ENCODE measurements around the gene SPINT4. TPM values are rescaled to one million over a fixed set of nuclear protein-coding genes. Genes with fewer than 3 reads are reported as not detected.

SPINT4 gene
- not detected for total RNA-seq (2013)
- polyA plus RNA-seq: not detected
- polyA minus RNA-seq: not detected in 2 replicates
- total RNA-seq: 0 to 0.46 (median 0) reads per million in 11 experiments

- no peak within 1 kb of the TSS for H3K27ac ChIP-seq (ENCODE audit: low read depth in 1 of 2, low read length in 2 of 2)
- no peaks in the 10 kb centered on the region for H3K36me3 Mint-ChIP-seq
- no peak for TF ChIP-seq CTCF (IDR thresholded peaks at IDR 0.05)
- no peak for DNase-seq
- no peak within 1 kb of the TSS for H3K27ac Mint-ChIP-seq
- no peak within 1 kb of the TSS for H3K4me3 Mint-ChIP-seq
- no peak within 1 kb of the TSS for H2AFZ ChIP-seq (ENCODE audit: insufficient read depth, low read depth, low read length, poor library complexity, severe bottlenecking)
- H3K4me1 Mint-ChIP-seq: no peaks in the 10 kb centered on the region
- peaks cover 2 to 6% (median 3%) of the 10 kb centered on the region in 7 donors for H3K9me3 Mint-ChIP-seq
- H3K4me2 ChIP-seq (replicated peaks; ENCODE audit: extremely low read depth, low read length, poor library complexity, severe bottlenecking): no peak within 1 kb of the TSS
- no peaks in the 10 kb centered on the region for H3K79me2 ChIP-seq (ENCODE audit: insufficient read depth, low read length)
- intact Hi-C loops (cut with micrococcal nuclease): no loop called here
- H3K27me3 Mint-ChIP-seq (ENCODE audit: low read depth in 3 of 3): peaks cover 3 to 16% (median 8%) of the 10 kb centered on the region in 3 donors
- H3K36me3 ChIP-seq (replicated peaks in 1 of 2; ENCODE audit: control insufficient read depth in 1 of 2, insufficient read depth in 2 of 2, low read length in 2 of 2): no peaks in the 10 kb centered on the region
- H3K4me1 ChIP-seq (ENCODE audit: control insufficient read depth in 1 of 2, insufficient read depth in 2 of 2, low read length in 2 of 2): no peaks in the 10 kb centered on the region
- H3K27me3 ChIP-seq (ENCODE audit: control insufficient read depth in 2 of 2, insufficient read depth in 2 of 2, low read length in 2 of 2): no peaks in the 10 kb centered on the region
- no peak within 1 kb of the TSS for H3K4me3 ChIP-seq (replicated peaks in 1 of 3; ENCODE audit: low read depth in 2 of 3, low read length in 3 of 3)
- H3K9me3 ChIP-seq (replicated peaks in 1 of 2; ENCODE audit: control insufficient read depth in 1 of 2, insufficient read depth in 1 of 2, low read length in 2 of 2): no peaks in the 10 kb centered on the region
- no CpG with 5 or more reads among the region's 1 CpG for WGBS (ENCODE audit: insufficient coverage)
- H4K20me1 ChIP-seq (ENCODE audit: insufficient read depth, low read length): no peaks in the 10 kb centered on the region
- H3K9ac ChIP-seq (ENCODE audit: insufficient read depth, low read length, poor library complexity, severe bottlenecking): no peak within 1 kb of the TSS
Measured at GRCh38 chr20:45722047-45722446, at the start of gene SPINT4. Gene SPINT4 (plus strand): TSS chr20:45722347. CDS start chr20:45722368, 21 bp downstream.

- Histone ChIP-seq H3K9ac (ENCODE audit: insufficient read depth, low read length, poor library complexity, severe bottlenecking) (no peak overlapping the region), H3K27ac (ENCODE audit: low read depth in 1 of 2, low read length in 2 of 2) (no peak overlapping the region), H3K79me2 (ENCODE audit: insufficient read depth, low read length) (no peaks in the 10 kb centered on the region), H3K4me3 (replicated peaks in 1 of 3; ENCODE audit: low read depth in 2 of 3, low read length in 3 of 3) (no peak overlapping the region), H3K36me3 (replicated peaks in 1 of 2; ENCODE audit: control insufficient read depth in 1 of 2, insufficient read depth in 2 of 2, low read length in 2 of 2) (no peaks in the 10 kb centered on the region), H3K4me2 (replicated peaks; ENCODE audit: extremely low read depth, low read length, poor library complexity, severe bottlenecking) (no peak overlapping the region), H3K9me3 (replicated peaks in 1 of 2; ENCODE audit: control insufficient read depth in 1 of 2, insufficient read depth in 1 of 2, low read length in 2 of 2) (no peaks in the 10 kb centered on the region), H3K27me3 (ENCODE audit: control insufficient read depth in 2 of 2, insufficient read depth in 2 of 2, low read length in 2 of 2) (peaks cover 0 to 8% of the 10 kb centered on the region in 2 donors), H4K20me1 (ENCODE audit: insufficient read depth, low read length) (no peaks in the 10 kb centered on the region), H3K4me1 (ENCODE audit: control insufficient read depth in 1 of 2, insufficient read depth in 2 of 2, low read length in 2 of 2) (no peaks in the 10 kb centered on the region), H2AFZ (ENCODE audit: insufficient read depth, low read depth, low read length, poor library complexity, severe bottlenecking) (no peak overlapping the region)
- peaks cover 0 to 6% (median 2%) of the 10 kb centered on the region in 7 donors for H3K9me3 Mint-ChIP-seq
- intact Hi-C loops (cut with micrococcal nuclease): no loop called here
- H3K27ac Mint-ChIP-seq: no peak overlapping the region
- no peak for DNase-seq
- TF ChIP-seq CTCF (IDR thresholded peaks at IDR 0.05): no peak
- H3K4me1 Mint-ChIP-seq: no peaks in the 10 kb centered on the region
- H3K36me3 Mint-ChIP-seq: no peaks in the 10 kb centered on the region
- H3K4me3 Mint-ChIP-seq: no peak overlapping the region
- H3K27me3 Mint-ChIP-seq (ENCODE audit: low read depth in 3 of 3): peaks cover 13 to 17% (median 16%) of the 10 kb centered on the region in 3 donors
Measured at GRCh38 chr20:45672765-45673164, 49.4 kb upstream of the SPINT4 start.

Data from CD14-positive monocyte (primary cell).